GM18909 (cell line): ENCODE measurements around the gene LSM3.

Experiments used
- ATAC-seq: cut with Tn5 transposase; IDR thresholded peaks from one replicate; pipeline ENCODE4 v1.9.1; 2021; ENCODE audit warnings: mild to moderate bottlenecking; ENCODE audit not compliant: unreplicated experiment, poor library complexity

LSM3 gene

DNA sequence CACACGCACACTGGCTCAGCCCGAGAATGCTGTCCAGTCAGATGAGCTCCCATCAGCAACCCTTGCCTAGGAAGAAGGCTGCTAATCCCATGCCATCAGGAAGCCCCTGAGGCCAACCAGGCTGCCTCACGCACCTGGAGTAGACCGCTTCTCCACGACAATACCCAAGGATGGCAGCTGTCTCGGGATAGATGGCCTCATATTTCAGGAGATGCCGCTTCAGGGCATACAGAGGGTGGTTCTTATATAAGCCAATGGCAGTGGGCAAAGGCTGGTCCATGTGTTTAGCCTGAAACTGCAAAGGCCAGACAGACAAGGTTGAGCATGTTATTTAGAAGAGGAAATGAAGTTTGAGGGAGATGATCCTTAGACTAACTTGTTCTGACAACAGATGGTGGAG lies 22.4 kb upstream of the LSM3 start:
- no peak for ATAC-seq

- no peak for ATAC-seq
These were observed 21.6 kb upstream of the LSM3 start for GRCh38 chr3:14156843-14157561.

DNA sequence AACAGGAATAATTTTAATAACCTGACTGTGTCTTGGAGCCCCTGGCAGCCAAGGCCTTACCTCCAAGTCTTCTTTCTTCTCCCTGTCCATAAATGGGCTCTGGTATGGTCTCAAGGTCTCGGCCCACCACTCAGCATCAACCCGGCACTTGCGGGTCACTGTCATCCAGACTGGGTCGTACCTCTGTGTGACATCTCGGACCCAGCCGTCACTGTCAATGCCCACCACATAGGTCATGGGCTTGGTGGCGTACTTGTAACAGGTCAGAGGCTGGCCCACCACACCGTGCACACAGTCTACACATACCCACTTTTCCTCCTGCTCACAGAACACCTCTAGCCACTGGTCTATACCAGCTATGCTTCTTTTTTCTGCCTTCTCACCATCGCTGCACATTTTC lies 20.7 kb upstream of the LSM3 start:
- no peak for ATAC-seq

- no peak for ATAC-seq
These were observed 20.2 kb upstream of the LSM3 start for GRCh38 chr3:14158370-14158769.

DNA sequence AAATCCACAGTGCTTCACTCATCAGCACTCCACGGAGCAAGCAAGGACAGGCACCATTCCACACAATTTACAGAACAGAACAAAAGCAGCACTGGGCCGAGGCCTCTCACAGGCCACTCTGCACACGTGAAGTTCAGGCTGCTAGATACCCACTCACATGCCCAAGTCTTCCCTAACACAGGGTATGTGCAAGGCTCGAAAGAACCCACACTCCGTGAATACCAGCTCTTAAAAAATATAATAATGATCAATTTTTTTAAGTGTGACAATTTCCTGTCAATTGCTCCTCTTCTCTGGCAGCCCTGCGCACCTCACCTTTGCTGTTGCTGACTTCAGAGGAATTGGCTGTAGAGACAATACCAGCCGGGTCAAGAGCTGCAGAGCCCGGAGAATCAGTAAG lies 19.2 kb upstream of the LSM3 start:
- no peak for ATAC-seq

DNA sequence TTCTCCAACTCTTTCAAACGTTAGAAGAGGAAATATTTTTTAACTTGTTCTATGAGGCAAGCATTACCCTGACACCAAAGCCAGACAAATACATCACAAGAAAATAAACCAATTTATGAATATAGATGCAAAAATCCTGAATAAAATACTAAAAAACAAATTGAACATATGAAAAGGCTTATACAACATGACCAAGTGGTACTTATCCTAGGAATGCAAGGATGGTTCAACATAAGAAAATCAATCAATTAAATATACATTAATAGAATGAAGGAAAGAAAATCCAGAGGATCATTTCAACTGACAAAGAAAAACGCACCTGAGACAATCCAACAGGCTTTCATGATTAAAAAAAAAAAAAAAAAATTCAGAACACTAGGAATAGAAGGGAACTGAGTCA lies 17.3 kb upstream of the LSM3 start:
- no peak for ATAC-seq

- no peak for ATAC-seq
These were observed 16.4 kb upstream of the LSM3 start for GRCh38 chr3:14162178-14162577.

GRCh38 chr3:14166877-14167603 lies 11.6 kb upstream of the LSM3 start:
- ATAC-seq: no peak

DNA sequence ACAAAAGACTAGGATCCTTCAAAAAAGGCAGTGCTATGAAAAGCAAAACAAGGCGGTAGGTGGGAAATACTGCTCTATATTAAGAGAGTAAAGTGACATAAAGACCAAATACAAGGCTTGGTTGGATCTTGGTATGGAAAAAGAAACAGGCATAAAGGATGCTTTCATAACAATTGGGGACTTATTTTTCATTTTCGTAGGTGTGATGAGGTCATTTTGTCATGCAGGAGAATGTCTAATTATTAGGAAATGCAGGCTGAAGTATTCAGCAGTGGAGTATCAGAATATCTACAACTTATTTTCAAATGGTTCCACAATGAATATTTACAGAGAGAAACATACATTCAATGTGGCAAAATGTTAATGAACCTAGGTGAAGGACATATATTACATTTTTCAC lies 9.2 kb upstream of the LSM3 start:
- no peak for ATAC-seq

GRCh38 chr3:14169871-14170270 lies 8.7 kb upstream of the LSM3 start:
- no peak for ATAC-seq

DNA sequence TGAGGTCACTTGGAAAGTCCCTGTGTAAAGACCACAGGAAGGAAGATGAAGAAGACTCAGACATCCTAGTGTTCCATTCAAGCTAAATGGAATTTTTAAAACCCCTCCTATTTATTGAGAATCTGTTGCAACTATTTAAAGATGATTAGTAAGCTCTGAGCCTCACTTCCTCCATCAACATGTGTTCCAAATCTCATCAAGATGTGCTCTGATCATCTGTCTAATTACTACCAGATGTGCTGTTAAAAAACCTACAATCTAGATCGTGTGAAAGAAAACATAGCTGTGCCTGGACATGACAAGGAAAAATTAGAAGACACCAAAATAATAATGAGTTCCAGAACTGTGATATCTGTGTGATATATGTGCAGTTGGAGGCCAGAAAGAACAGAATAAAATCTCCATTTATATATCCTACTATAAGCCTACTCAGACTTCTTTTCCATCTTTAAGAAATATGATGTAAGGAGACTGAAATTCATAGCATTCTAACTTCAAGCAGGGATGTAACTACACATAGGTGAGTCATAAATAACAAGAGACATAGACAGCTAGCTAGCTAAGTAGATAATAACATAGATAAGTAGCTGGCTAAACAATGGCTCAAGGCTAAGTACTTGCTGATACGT lies 8.0 kb upstream of the LSM3 start:
- no peak for ATAC-seq

- ATAC-seq: no peak
These were observed 6.1 kb upstream of the LSM3 start for GRCh38 chr3:14172496-14172895.

GRCh38 chr3:14174483-14174882 lies 4.1 kb upstream of the LSM3 start:
- no peak for ATAC-seq

DNA sequence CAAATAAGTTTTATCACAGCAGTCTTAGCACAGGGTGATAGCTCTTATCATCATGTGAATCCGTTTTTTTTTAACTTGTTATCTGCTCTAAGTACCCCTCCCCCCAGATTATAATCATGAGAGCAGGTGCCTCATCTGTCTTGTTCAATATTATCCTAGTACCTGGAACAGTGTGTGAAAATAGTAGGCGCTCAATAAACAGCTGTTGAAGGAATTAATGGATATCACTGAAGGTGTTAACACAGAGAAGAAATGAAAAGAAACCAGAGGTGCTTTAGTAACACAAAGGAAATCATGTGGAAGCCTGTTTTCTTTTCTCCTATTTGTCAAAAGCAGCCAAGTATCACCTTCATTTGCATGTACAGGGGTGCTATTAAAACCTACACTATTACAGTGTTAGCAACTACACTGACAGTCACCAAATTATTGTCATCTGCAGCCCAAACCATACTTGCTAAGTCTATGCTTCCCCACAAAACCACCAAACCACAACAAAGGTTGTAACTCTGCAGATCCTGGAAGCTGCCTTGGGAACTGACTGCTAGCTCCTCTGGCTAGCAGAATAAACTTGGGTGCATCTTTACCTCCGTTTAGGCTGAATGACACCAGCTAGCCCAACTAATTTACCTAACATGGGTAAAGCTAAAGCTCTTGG lies 3.1 kb upstream of the LSM3 start:
- ATAC-seq: no peak

DNA sequence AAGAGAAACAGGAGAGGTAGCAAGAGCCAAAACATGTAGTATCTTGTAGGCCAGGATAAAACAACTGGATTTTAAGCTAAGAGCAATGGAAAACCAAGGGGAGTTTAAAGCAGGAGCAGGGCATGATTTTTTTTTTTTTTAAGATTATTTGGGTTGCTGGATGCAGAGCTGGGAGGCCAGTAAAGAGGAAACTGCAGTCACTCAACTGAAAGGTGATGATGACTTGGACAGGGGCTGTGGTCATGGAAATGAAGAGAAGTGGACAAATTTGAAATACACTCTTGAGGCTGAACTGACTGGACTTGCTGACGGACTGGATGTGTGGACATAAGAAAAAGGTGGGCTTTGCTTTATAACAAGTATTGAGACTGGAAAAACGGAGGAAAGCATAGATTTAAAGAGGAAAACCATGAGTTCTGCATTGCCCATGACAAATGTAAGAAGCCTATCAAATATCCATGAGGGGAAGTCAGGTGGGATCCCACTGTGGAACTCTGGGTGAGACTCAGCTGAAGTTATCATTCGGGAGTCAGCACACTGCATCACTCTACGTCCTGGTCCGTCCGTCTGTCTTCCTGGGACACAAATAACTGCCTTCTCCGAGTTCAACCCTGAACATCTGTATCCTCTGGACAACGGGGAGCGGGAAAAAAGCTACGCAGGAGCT lies 904 bp upstream of the LSM3 start:
- peak; percentile 5 for ATAC-seq

GRCh38 chr3:14179114-14179465 lies 473 bp downstream of the LSM3 start:
- ATAC-seq: no peak

DNA sequence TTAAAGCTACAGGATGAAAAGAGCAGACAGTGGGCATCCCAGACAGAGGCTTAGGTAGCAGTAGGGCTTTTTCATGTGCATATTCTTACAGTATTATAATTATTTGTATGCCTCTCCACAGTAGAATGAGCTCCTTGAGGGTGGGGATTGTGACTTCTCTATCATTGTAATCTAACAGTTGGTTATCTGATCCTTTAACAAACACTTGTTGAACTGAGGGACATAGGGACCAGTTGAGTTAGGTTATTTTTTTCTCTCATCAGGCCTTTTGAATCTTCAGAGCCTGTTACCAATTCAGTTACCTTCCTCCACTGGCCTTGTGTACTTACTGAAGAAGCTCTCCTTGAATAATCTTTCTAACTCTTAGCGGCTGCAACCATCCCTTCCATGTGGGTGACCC lies 1.2 kb downstream of the LSM3 start:
- ATAC-seq: no peak

- ATAC-seq: no peak
These were observed 2.6 kb downstream of the LSM3 start for GRCh38 chr3:14181253-14181652.

GRCh38 chr3:14183015-14183577 lies 4.5 kb downstream of the LSM3 start:
- no peak for ATAC-seq

- ATAC-seq: no peak
These were observed 8.3 kb downstream of the LSM3 start for GRCh38 chr3:14186854-14187458.
